ENCODE measurements around the gene ACTL7B. TPM values are rescaled to one million over a fixed set of nuclear protein-coding genes. Genes with fewer than 3 reads are reported as not detected.

ACTL7B gene
- total and polyA plus RNA-seq, 2 experiments from 2014 or later, result not detected

GRCh38 chr9:108883085-108883484 lies 27.3 kb upstream of the ACTL7B start:
- 0 out of 2 replicates have a peak, but pooled peaks cover 6% of the 10 kb centered on the region for H3F3A ChIP-seq (ENCODE audit: insufficient read depth)
- H3K4me1 ChIP-seq (ENCODE audit: insufficient read depth), result 0 out of 2 replicates have a peak, but pooled peaks cover 8% of the 10 kb centered on the region
- TF ChIP-seq EZH2phosphoT487 (IDR thresholded peaks at IDR 0.05; ENCODE audit: insufficient read depth, low read depth) (no peak), EZH2 (IDR thresholded peaks at IDR 0.05; ENCODE audit: insufficient read depth, poor library complexity, severe bottlenecking) (no peak)
- no peaks in the 10 kb centered on the region for H3K27me3 ChIP-seq (replicated peaks; ENCODE audit: insufficient read depth)
- in situ Hi-C loops (cut with MboI), result no loop called here
- no peak overlapping the region for H3K27ac ChIP-seq
- H3K9ac ChIP-seq, result no peak overlapping the region
- no peak overlapping the region for H3K4me2 ChIP-seq (ENCODE audit: unreplicated experiment)
- DNase-seq, result no peak
- peaks cover 34% of the 10 kb centered on the region for H3K36me3 ChIP-seq (ENCODE audit: low read depth)
- no peak overlapping the region for H2AFZ ChIP-seq
- no peaks in the 10 kb centered on the region for H4K20me1 ChIP-seq (ENCODE audit: insufficient read depth)
- no peaks in the 10 kb centered on the region for H3K79me2 ChIP-seq (ENCODE audit: insufficient read depth)
- WGBS, 2 experiments (ENCODE audit: low coverage in 1 of 2, low lambda C conversion rate in 2 of 2, missing lambda C conversion rate in 2 of 2), result 84 to 92% methylated on average over 3 of the region's 3 CpGs
- no peaks in the 10 kb centered on the region for H3K9me3 ChIP-seq (ENCODE audit: low read depth)
- H3K4me3 ChIP-seq, result no peak overlapping the region
- no peaks in the 10 kb centered on the region for H3K9me2 ChIP-seq (ENCODE audit: insufficient read depth)

GRCh38 chr9:108882052-108882888 lies 26.5 kb upstream of the ACTL7B start:
- H3K4me3 ChIP-seq, result no peak overlapping the region
- no peak overlapping the region for H3K4me2 ChIP-seq (ENCODE audit: unreplicated experiment)
- in situ Hi-C loops (cut with MboI), result no loop called here
- no peaks in the 10 kb centered on the region for H4K20me1 ChIP-seq (ENCODE audit: insufficient read depth)
- H3K9me3 ChIP-seq (ENCODE audit: low read depth), result no peaks in the 10 kb centered on the region
- TF ChIP-seq EZH2phosphoT487 (IDR thresholded peaks at IDR 0.05; ENCODE audit: insufficient read depth, low read depth) (no peak), EZH2 (IDR thresholded peaks at IDR 0.05; ENCODE audit: insufficient read depth, poor library complexity, severe bottlenecking) (no peak)
- no peak overlapping the region for H3K27ac ChIP-seq
- 0 out of 2 replicates have a peak, but pooled peaks cover 6% of the 10 kb centered on the region for H3F3A ChIP-seq (ENCODE audit: insufficient read depth)
- no peaks in the 10 kb centered on the region for H3K27me3 ChIP-seq (replicated peaks; ENCODE audit: insufficient read depth)
- 0 out of 2 replicates have a peak, but pooled peaks cover 8% of the 10 kb centered on the region for H3K4me1 ChIP-seq (ENCODE audit: insufficient read depth)
- no peaks in the 10 kb centered on the region for H3K79me2 ChIP-seq (ENCODE audit: insufficient read depth)
- peaks cover 41% of the 10 kb centered on the region for H3K36me3 ChIP-seq (ENCODE audit: low read depth)
- WGBS, 2 experiments (ENCODE audit: low coverage in 1 of 2, low lambda C conversion rate in 2 of 2, missing lambda C conversion rate in 2 of 2), result 90 to 93% methylated on average over 6 of the region's 6 CpGs
- no peak for DNase-seq
- no peaks in the 10 kb centered on the region for H3K9me2 ChIP-seq (ENCODE audit: insufficient read depth)
- no peak overlapping the region for H3K9ac ChIP-seq
- no peak overlapping the region for H2AFZ ChIP-seq

- H3K9ac ChIP-seq, result no peak overlapping the region
- in situ Hi-C loops (cut with MboI), result no loop called here
- peaks cover 41% of the 10 kb centered on the region for H3K36me3 ChIP-seq (ENCODE audit: low read depth)
- H3K9me3 ChIP-seq (ENCODE audit: low read depth), result no peaks in the 10 kb centered on the region
- WGBS, 2 experiments (ENCODE audit: low coverage in 1 of 2, low lambda C conversion rate in 2 of 2, missing lambda C conversion rate in 2 of 2), result 66 to 70% methylated on average over 3 of the region's 3 CpGs
- H3K27me3 ChIP-seq (replicated peaks; ENCODE audit: insufficient read depth), result no peaks in the 10 kb centered on the region
- no peak overlapping the region for H3K4me2 ChIP-seq (ENCODE audit: unreplicated experiment)
- H4K20me1 ChIP-seq (ENCODE audit: insufficient read depth), result no peaks in the 10 kb centered on the region
- H3K79me2 ChIP-seq (ENCODE audit: insufficient read depth), result no peaks in the 10 kb centered on the region
- no peak for TF ChIP-seq EZH2 (IDR thresholded peaks at IDR 0.05; ENCODE audit: insufficient read depth, poor library complexity, severe bottlenecking)
- no peak for TF ChIP-seq EZH2phosphoT487 (IDR thresholded peaks at IDR 0.05; ENCODE audit: insufficient read depth, low read depth)
- DNase-seq, result no peak
- no peak overlapping the region for H3K27ac ChIP-seq
- no peak overlapping the region for H2AFZ ChIP-seq
- H3K4me1 ChIP-seq (ENCODE audit: insufficient read depth), result 0 out of 2 replicates have a peak, but pooled peaks cover 4% of the 10 kb centered on the region
- no peaks in the 10 kb centered on the region for H3K9me2 ChIP-seq (ENCODE audit: insufficient read depth)
- no peak overlapping the region for H3K4me3 ChIP-seq
- H3F3A ChIP-seq (ENCODE audit: insufficient read depth), result no peaks in the 10 kb centered on the region
Measured at GRCh38 chr9:108880738-108881316, 25.0 kb upstream of the ACTL7B start.

- 94 to 100% methylated on average over 2 of the region's 2 CpGs for WGBS, 2 experiments (ENCODE audit: low coverage in 1 of 2, low lambda C conversion rate in 2 of 2, missing lambda C conversion rate in 2 of 2)
Measured at GRCh38 chr9:108877524-108877923, 21.7 kb upstream of the ACTL7B start.

More at GRCh38 chr9:108877524-108877923, 21.7 kb upstream of the ACTL7B start:
- DNase-seq, result no peak
- Histone ChIP-seq H3K27ac (no peak overlapping the region), H3K4me1 (ENCODE audit: insufficient read depth) (no peaks in the 10 kb centered on the region), H3K9me2 (ENCODE audit: insufficient read depth) (no peaks in the 10 kb centered on the region), H2AFZ (no peak overlapping the region), H3K9ac (no peak overlapping the region), H3K4me3 (no peak overlapping the region), H3K27me3 (replicated peaks; ENCODE audit: insufficient read depth) (no peaks in the 10 kb centered on the region), H3K9me3 (ENCODE audit: low read depth) (no peaks in the 10 kb centered on the region), H3K36me3 (ENCODE audit: low read depth) (peaks cover 64% of the 10 kb centered on the region), H3K79me2 (ENCODE audit: insufficient read depth) (no peaks in the 10 kb centered on the region), H3F3A (ENCODE audit: insufficient read depth) (no peaks in the 10 kb centered on the region), H4K20me1 (ENCODE audit: insufficient read depth) (no peaks in the 10 kb centered on the region), H3K4me2 (ENCODE audit: unreplicated experiment) (no peak overlapping the region)
- in situ Hi-C loops (cut with MboI), result no loop called here
- no peak for TF ChIP-seq EZH2 (IDR thresholded peaks at IDR 0.05; ENCODE audit: insufficient read depth, poor library complexity, severe bottlenecking)
- no peak for TF ChIP-seq EZH2phosphoT487 (IDR thresholded peaks at IDR 0.05; ENCODE audit: insufficient read depth, low read depth)

Measured in GM23248 (cell line).